Measurements from ENCODE around the gene CACNA2D4.

Gene CACNA2D4

DNA sequence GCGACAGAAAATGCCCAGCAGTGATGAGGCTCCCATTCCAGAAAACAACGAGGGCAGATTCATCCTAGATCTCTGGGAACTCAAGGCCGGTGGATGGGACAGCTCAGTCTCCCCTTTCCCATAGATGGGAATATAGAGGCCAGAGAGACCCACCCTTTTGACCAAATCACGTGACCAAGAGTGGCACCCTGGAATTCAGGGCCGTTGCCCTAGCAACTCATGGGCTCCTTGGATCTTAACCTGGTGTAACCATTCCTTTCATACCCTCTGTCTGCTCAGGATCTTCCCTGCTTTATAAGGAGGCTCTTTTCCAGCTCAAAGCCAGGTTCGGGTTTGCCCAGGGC lies 106.5 kb downstream of the CACNA2D4 start:
- no peak for DNase-seq

GRCh38 chr12:1811281-1811947 lies 107.0 kb downstream of the CACNA2D4 start:
- no peak for DNase-seq

DNA sequence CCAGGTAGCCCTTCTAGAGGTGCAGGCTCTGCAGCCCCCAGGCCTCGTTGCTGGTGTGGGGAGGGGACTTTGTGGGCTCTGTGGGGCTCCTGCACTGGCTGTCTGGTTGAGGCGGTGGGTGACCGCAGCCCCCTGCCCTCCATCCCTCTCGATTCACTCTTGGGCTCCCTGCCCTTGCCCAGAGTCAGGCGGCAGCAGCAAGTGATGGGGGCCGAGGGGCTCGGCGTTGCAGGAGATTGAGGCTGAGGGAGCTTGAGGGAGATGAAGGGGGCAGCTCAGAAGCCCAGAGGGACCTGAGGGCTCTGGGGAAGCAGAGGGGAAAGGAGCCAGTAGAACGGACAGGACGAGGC lies 107.5 kb downstream of the CACNA2D4 start:
- no peak for DNase-seq

DNA sequence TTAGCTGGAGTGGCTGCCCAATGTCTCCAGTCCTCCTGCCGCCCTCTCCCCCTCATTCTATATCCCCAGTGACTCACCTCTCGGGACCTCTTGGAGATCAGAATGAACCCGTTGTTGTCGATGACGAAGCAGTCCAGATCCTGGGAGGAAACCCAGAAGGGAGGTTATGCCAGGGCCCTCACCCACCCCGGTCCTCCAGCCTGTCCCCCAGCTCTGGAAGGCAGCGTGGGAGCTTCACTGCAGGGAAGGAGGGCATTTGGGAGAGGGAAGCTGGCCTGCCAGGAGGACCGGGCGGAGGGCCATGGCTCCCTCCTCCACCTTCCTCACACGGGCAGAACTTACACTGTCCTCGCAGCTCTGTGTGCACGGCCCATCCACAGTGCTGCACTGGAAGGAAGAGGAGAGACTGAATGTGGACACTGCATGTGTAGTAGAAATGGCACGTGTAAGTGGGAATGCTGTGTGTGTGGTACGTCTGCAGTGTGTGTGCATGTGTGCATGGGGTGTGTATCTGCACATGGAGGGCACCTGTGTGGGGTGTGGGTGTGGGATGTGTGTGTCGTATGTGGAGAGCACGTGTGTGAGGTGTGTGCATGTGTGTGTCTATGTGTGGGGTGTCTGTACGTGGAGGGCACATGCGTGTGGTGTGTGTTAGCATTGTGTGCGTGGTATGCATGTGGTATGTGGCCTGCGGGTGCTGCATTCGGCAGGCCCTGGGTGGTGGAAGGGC lies 108.1 kb downstream of the CACNA2D4 start:
- no peak for DNase-seq

- no peak for DNase-seq
Observed at GRCh38 chr12:1809591-1810190, 108.8 kb downstream of the CACNA2D4 start.

- DNase-seq = no peak
Observed at GRCh38 chr12:1808798-1809480, 109.5 kb downstream of the CACNA2D4 start.

- DNase-seq = no peak
Observed at GRCh38 chr12:1808036-1808797, 110.2 kb downstream of the CACNA2D4 start.

DNA sequence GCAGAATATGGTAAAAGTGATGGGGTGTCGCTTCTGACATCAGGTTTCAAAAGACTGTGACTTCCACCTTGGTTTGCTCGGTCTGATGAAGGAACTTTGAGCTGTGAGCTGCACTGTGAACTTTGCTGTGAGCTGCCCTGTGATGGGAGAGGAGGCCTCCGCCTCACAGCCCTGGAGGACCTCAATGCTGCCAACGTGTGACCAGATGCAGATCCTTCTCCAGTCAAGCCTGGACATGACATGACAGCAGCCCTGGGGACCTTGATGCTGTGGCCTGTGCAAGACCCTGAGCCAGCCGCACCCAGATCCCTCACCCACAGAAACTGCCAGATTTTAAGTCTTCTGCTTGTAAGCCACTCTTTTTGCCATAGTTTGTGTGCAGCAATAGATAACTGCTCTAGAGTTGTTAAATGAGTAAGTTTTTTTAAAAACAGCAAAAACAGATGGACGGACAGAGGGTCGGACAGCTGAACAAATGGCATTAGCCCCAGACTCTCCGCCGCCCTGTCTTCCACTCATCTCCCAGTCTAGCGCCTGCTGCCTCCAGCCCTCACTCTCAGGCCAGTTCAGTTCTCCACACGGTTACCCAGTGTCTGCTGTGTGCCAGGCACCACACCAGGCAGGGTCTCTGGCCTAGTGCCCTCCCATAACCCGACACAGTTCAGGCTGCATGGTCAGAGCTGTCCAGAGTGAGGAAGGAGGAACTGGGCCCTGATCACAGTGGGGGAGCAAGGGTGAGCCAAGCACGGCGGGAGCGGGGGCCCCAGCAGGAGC lies 111.2 kb downstream of the CACNA2D4 start:
- DNase-seq = no peak

DNA sequence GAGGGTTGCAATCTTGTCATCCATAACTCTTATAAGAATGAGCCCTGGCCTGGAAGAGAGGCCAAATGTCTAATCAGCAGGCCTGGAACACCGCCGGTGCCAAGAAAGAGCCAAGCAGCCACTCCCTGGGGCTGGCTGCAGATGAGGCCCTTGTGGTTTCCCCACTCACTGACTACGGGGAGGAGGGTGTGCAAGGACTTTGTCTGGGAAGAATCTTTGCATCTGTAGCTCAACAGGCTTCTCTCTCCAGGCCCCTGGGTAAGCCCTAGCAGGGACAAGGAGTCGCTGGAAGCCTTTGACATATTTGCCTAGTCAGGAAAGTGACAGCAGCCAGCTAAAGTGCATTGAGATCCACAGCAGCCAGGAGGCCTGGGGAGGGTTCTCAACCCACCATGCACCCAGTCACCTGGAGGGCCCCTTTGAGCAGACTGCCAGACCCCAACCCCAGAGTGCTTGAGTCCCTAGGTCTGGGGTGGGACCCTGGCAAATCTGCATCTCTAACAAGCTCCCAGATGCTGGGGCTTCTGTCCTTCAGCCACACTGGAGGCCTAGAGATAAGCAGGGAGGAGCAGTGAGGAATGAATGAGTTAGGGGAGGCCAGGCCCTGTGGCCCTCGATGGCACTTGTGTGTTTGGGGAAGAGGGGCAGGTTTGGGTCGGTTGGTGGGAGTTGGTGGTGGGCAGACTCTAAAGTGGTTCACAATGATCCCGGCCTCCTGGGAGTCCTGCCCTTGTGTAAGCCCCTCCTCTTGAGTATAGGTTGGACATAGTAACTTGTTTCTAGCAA lies 112.0 kb downstream of the CACNA2D4 start:
- DNase-seq = no peak

DNA sequence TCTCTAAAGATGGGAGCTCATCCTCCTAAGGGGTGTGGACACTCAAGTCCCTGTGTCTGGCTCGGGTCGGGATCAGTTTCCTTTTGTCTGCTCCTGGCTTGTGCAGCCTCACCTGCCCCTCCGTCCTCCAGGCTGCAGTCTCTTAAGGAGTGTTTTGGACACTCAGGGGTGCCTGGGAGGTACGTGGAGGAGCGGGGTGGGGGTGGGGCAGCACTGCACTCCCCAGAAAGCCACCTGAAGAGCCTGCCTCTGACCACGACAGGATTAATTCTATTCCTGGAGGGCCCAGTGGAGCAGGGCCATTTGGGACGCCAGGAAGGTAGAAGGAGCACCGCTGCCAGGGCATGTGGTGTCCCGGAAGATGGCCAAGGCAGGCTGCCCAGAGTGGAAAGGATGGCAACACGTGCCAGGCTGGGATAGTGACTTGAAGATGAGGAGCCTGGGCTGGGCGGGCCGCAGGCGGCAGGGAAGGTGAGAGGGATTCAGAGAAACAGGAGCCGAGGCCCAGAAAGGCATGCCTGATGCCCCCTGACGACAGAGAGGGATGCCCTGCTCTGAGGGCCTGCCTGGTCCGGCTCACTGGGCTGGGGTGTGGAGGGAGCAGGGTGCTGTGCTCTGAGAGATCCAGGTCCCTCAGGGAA lies 112.9 kb downstream of the CACNA2D4 start:
- DNase-seq = no peak

DNA sequence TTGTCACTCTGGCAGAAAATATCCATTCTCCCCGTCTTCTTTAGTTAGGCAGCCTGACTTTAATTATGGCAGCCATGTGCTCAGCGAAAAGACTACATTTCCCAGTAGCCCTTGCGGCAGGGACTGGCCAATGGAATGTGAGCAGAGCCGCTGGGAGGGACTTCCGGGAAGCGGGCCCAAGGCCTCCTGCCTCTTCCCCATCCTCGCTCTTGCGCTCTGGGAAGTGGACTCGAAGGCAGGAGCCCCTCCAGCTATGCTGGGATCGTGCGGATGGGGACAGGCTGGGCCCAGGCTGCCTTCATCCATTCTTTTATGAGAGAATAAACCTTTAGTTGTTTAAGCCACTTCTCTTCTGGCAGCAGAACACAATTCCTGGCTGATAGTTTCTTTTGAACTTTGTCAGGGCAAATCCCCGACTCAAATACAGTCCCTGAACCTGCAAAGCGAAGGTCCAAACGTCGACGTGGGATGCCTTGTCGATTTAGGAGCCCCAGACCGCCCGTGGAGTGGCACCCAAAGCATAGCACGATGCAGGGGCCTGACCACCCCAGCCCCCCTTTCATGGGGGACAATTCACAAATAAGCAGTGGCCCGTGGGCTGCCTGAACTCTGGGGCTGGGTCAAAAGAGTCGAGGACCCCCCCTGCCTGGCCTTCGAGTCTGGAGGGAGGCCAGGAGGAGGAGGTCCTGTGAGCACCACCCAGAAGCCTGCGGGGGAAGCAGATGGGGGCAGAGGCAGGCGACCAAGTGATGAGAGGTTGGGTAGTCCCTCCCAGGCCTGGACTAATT lies 113.7 kb downstream of the CACNA2D4 start:
- peak; percentile 91 for DNase-seq

GRCh38 chr12:1803736-1804135 lies 114.7 kb downstream of the CACNA2D4 start:
- DNase-seq = no peak

DNA sequence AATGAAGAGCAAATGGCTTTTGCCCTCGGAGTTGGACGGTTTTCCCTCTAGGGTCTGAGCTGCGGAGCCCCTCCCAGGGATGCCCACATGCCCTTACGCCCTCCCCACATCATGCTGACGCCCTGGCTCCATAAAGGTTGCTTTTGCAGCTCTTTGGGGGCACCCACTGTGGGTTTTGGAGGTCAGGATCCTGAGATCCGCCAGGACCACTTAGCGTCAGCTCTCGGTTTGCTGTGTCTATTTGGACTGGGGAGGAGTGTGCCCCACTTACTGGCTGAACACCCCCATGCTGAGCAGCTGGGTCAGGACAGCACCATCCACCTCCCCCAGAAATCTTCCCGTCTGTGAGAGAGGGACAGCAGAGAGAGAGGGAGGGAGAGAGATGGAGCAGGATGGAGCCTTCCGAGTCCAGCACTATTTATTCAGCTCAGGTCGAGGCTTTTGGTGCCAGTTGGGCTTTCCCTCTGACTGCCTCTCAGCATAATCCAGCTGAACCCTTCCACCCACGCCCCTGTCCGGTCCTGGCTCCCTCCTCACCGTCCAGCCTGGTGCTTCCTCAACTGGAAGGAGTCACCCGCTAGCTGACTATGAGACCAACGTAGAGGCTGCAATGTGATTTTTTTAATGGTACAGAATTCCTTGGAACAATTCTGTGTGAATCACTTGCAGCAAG lies 117.0 kb downstream of the CACNA2D4 start:
- peak; percentile 45 for DNase-seq

DNA sequence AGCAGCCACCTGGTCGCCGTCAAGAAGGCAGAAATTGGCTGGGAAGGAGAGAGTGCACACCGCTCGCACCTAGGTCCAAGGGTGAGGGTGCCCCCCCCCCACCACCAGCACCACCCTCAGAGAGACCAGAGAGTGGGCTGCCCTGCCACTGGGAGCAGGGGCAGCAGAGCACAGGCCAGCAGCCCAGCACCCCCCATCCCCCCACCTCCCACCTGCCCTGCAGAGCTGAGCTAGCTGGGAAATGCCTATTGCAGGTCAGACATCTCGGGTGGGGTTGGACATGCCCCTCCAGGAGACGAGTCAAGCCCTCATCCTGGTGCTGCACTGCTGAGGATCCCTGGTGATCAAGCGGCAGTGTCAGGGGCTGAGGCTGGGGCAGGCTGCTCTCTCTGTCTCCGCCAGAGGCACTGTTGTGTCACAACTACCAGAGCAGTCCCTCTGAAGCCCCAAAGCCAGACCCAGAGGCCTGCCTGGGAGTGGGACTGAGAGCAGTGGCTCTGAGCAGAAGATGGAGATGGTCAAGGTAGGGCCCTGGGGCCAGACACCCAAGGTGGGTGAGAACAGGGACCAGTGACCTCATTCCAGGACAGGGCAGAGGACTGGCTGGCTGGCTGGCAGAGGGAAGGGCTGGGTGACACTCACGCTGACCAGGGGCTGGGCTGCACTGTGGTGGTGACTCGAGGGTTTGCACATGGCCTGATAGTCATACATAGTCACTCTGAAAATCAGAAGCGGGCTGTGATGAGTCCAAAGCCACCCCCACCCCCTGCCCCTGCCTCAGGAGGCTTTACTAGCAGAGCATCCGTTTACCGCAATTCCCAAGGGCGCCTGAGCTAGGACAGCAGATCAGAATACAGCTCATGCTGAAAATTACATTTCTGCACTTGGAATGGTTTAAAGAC lies 117.8 kb downstream of the CACNA2D4 start:
- DNase-seq = peak; percentile 62

GRCh38 chr12:1799882-1800400 lies 118.5 kb downstream of the CACNA2D4 start:
- DNase-seq = peak; percentile 54

- peak; percentile 57 for DNase-seq
Observed at GRCh38 chr12:1799051-1799881, 119.2 kb downstream of the CACNA2D4 start.

DNA sequence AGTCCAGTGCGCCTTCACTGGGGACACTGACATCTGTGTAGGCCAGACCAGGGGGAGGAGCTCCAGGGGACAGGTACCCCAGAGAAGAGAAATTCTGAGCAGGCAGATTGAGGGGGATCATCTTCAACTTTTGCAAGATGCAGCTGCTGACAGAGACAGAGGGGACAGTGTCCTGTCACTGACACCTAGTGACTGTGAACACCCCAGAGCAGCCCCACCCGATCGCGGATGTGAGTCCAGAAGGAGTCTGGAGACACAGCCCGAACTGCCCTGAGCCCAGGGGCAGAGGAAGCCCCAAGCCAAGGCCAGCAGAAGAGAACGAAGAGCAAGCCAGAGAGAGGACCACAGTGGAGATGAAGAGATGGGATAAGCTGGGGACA lies 119.8 kb downstream of the CACNA2D4 start:
- DNase-seq = no peak
